H1 (cell line): ENCODE measurements around the gene MYL6B.

ENCODE experiments used
- RAD21 ChIP-seq, 2 experiments: IDR thresholded peaks in 1 of 2; conservative IDR thresholded peaks in 1 of 2; 2 replicates each; pipeline ENCODE4 v1.6.1; 2011; ENCODE audit warnings: low read depth in 2 of 2, low read length in 2 of 2, improper control_type of control experiment in 1 of 2, inconsistent platforms in 1 of 2, mild to moderate bottlenecking in 1 of 2, moderate library complexity in 1 of 2
- TF ChIP-seq, protein P1 (sequence below), 3 experiments: IDR thresholded peaks; 1 replicate in 2 of 3; 2 replicates in 1 of 3; pipeline versions ENCODE4 v1.5.1 to v1.6.1; 2011; ENCODE audit warnings: low read length in 3 of 3, mild to moderate bottlenecking in 3 of 3, inconsistent platforms in 2 of 3, low read depth in 1 of 3, moderate library complexity in 1 of 3; ENCODE audit not compliant: insufficient read depth in 1 of 3; ENCODE audit errors: control extremely low read depth in 1 of 3

DNA sequence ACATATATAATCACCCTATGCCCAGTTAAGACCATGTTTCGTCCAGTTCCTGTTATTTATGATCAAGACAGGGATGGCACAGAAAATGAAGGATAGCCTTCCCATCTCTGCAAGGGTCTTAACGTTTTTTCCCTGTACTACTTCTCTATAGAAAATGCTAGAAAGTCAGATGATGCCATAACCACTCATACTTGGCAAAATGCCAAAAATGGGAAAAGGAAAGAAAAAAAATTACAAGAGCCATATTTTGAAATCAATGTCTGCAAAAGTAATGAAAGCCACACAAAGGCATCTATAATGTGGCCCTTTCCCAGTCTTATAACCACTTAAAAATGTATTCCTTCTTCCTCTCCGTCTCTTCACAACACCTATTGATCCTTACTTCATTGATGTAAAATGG lies 1.8 kb upstream of the MYL6B start:
- TF ChIP-seq RAD21 (IDR thresholded peaks at IDR 0.05 in 1 of 2, conservative IDR thresholded peaks at IDR 0.05 in 1 of 2; ENCODE audit: low read depth in 2 of 2, low read length in 2 of 2) = no peak
- TF ChIP-seq, protein P1, sequence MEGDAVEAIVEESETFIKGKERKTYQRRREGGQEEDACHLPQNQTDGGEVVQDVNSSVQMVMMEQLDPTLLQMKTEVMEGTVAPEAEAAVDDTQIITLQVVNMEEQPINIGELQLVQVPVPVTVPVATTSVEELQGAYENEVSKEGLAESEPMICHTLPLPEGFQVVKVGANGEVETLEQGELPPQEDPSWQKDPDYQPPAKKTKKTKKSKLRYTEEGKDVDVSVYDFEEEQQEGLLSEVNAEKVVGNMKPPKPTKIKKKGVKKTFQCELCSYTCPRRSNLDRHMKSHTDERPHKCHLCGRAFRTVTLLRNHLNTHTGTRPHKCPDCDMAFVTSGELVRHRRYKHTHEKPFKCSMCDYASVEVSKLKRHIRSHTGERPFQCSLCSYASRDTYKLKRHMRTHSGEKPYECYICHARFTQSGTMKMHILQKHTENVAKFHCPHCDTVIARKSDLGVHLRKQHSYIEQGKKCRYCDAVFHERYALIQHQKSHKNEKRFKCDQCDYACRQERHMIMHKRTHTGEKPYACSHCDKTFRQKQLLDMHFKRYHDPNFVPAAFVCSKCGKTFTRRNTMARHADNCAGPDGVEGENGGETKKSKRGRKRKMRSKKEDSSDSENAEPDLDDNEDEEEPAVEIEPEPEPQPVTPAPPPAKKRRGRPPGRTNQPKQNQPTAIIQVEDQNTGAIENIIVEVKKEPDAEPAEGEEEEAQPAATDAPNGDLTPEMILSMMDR (IDR thresholded peaks at IDR 0.05; ENCODE audit: control extremely low read depth in 1 of 3, insufficient read depth in 1 of 3, low read depth in 1 of 3, low read length in 3 of 3) = no peak
